Kidney epithelial cell (primary cell): Measurements from ENCODE around the gene CORO6. TPM values are rescaled to one million over a fixed set of nuclear protein-coding genes. Genes with fewer than 3 reads are reported as not detected.

Experiments used
- DNase-seq: peaks from one replicate; pipeline ENCODE4 v3.0.0-alpha.2; 2010; ENCODE audit warnings: low read depth
- H3K27me3 ChIP-seq: 2 replicates; pipeline ENCODE4 v1.6.0; 2011; ENCODE audit warnings: low read length; ENCODE audit not compliant: control insufficient read depth, insufficient read depth
- H3K36me3 ChIP-seq: 2 replicates; pipeline ENCODE4 v1.5.1; 2011; ENCODE audit warnings: low read length; ENCODE audit not compliant: control insufficient read depth, insufficient read depth
- H3K4me3 ChIP-seq: 2 replicates; pipeline ENCODE4 v1.5.1; 2011; ENCODE audit warnings: low read depth, mild to moderate bottlenecking, control low read depth, low read length
- total RNA-seq: library from RNA; depleted of rRNA; stranded (reverse); fragments of >200 nt; gene quantifications from 2 replicates; pipeline ENCODE4 v1.2.3, GENCODE V29; 2015
- TF ChIP-seq, protein P1 (sequence below): IDR thresholded peaks from 2 replicates; pipeline ENCODE4 v1.5.1; 2011; ENCODE audit warnings: mild to moderate bottlenecking, moderate library complexity, low read length, control low read depth, inconsistent platforms; ENCODE audit not compliant: insufficient read depth, poor library complexity, severe bottlenecking

CORO6 gene
- total RNA-seq, 1 donor from 2014 or later, result 2.2 TPM

DNA sequence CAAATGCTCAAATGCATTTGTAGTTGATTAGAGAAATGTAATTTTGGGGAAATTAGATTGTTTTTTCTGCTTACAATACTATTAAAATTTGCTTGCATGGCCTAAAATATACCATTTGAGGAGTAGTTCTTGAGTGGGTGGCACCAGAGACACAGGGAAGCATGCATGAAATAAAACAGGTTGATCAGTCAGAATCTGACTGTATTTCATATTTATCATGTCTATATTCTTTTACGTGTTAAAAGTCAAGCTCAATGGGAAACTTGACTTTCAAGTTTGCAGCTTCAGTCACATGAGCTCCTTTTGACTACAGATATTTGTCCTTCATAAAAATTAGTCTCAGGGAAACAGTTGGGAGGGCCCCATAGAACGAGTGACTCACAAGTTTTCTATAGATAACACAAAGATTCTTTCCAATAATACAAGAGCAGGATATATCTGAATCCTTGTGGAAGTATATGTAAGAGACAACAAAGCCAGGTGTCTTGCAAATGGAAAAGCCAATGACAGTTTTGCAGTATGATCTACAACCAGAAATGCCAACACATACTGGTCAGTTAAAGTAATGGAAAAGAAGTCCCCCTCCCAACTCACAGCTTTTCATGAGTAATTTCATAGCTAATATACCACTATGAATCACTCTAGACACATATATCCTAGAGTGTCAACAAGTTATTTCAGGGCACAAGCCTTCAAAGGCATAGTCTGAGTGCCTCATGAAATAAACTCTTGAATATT is 42.2 kb upstream of the CORO6 start:
- no peak for DNase-seq
- TF ChIP-seq, protein P1, sequence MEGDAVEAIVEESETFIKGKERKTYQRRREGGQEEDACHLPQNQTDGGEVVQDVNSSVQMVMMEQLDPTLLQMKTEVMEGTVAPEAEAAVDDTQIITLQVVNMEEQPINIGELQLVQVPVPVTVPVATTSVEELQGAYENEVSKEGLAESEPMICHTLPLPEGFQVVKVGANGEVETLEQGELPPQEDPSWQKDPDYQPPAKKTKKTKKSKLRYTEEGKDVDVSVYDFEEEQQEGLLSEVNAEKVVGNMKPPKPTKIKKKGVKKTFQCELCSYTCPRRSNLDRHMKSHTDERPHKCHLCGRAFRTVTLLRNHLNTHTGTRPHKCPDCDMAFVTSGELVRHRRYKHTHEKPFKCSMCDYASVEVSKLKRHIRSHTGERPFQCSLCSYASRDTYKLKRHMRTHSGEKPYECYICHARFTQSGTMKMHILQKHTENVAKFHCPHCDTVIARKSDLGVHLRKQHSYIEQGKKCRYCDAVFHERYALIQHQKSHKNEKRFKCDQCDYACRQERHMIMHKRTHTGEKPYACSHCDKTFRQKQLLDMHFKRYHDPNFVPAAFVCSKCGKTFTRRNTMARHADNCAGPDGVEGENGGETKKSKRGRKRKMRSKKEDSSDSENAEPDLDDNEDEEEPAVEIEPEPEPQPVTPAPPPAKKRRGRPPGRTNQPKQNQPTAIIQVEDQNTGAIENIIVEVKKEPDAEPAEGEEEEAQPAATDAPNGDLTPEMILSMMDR, result no peak
- Histone ChIP-seq H3K36me3 (peaks cover 2% of the 10 kb centered on the region), H3K4me3 (no peak overlapping the region), H3K27me3 (no peaks in the 10 kb centered on the region)

DNA sequence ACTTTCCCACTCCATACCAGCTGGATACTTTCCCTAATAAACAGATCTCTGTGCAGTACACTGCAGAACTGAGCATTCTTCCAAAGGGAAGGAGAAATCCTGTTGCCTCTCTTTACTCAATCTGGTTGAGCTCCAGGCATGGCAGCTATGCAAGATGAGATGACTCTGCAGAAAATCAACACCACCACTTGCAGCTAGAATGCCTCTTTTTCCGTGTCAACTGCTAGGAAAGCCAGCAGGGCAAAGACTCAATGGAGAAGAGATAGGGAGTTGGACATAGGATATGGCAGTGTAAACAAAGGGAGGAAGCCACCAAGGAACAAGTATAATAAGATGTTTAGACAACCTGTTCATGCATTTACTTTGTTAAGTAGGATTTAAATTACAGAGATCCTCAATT is 40.4 kb upstream of the CORO6 start:
- no peaks in the 10 kb centered on the region for H3K27me3 ChIP-seq
- H3K4me3 ChIP-seq, result no peak overlapping the region
- peaks cover 2% of the 10 kb centered on the region for H3K36me3 ChIP-seq
- DNase-seq, result no peak
- TF ChIP-seq, protein P1, result no peak

DNA sequence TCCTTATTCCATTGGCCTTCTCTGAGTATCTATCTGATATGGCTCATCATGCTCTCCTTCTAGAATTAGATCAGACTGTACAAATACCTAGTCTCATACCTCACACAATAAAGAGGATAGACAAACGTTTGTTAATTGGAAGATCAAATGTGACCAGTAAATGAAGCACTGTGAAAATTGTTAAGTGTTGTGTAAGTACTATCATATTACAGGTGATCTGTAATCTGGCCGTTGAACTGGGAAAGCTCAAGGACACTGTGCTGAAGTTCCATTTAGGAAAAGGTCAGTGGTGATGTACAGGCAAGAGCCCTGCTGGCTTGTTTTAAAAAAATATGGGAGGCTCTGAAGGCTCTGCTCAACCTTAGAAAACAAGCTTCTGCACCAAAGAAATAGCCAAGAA is 38.5 kb upstream of the CORO6 start:
- Histone ChIP-seq H3K36me3 (no peaks in the 10 kb centered on the region), H3K27me3 (no peaks in the 10 kb centered on the region), H3K4me3 (no peak overlapping the region)
- no peak for DNase-seq
- TF ChIP-seq, protein P1, result no peak

DNA sequence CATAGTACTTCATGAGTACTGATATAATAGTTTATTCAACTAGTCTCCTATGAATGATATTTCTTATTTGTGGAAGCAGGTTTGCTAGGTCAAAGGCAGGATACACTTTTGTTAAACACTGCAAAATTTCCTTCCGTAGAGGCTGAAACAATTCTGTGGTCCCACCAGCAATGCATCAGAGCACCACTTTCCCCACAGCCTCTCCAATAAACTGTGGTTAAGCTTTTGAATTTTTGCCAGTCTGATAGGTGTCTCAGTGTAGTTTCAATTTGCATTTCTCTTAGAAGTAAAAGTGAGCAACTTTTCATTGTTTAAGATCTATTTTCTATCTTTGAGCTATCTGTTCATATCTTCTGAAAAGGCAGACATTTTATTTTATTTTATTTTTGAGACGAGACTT is 36.4 kb upstream of the CORO6 start:
- no peaks in the 10 kb centered on the region for H3K36me3 ChIP-seq
- DNase-seq, result no peak
- H3K27me3 ChIP-seq, result no peaks in the 10 kb centered on the region
- TF ChIP-seq, protein P1, result no peak
- no peak overlapping the region for H3K4me3 ChIP-seq

DNA sequence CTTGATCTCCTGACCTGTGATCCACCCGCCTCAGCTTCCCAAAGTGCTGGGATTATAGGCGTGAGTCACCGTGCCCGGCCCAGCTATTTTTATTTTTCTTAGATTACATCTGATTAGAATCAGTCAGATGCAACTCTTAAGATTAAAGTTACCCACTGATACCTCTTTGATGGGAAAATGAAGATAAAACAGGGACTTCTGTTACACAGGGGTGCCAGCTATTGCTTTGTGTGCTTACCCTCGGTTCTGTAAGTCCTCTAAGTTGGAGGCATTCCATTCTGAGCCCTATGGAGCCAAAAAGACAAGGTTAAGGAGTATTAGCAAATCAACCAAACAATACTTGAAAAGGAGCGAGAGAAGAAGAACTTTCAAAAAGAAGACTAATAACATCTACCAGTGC is 32.6 kb upstream of the CORO6 start:
- no peak overlapping the region for H3K4me3 ChIP-seq
- no peaks in the 10 kb centered on the region for H3K36me3 ChIP-seq
- H3K27me3 ChIP-seq, result no peaks in the 10 kb centered on the region
- TF ChIP-seq, protein P1, result no peak
- DNase-seq, result no peak
